ENCODE data around the gene MKRN1.
"Not testable (repeated sequence)": the region's sequence is repeated elsewhere in the genome, so short reads cannot be mapped to it uniquely, and the experiment has no call there.

Gene MKRN1, protein sequence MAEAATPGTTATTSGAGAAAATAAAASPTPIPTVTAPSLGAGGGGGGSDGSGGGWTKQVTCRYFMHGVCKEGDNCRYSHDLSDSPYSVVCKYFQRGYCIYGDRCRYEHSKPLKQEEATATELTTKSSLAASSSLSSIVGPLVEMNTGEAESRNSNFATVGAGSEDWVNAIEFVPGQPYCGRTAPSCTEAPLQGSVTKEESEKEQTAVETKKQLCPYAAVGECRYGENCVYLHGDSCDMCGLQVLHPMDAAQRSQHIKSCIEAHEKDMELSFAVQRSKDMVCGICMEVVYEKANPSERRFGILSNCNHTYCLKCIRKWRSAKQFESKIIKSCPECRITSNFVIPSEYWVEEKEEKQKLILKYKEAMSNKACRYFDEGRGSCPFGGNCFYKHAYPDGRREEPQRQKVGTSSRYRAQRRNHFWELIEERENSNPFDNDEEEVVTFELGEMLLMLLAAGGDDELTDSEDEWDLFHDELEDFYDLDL

DNA sequence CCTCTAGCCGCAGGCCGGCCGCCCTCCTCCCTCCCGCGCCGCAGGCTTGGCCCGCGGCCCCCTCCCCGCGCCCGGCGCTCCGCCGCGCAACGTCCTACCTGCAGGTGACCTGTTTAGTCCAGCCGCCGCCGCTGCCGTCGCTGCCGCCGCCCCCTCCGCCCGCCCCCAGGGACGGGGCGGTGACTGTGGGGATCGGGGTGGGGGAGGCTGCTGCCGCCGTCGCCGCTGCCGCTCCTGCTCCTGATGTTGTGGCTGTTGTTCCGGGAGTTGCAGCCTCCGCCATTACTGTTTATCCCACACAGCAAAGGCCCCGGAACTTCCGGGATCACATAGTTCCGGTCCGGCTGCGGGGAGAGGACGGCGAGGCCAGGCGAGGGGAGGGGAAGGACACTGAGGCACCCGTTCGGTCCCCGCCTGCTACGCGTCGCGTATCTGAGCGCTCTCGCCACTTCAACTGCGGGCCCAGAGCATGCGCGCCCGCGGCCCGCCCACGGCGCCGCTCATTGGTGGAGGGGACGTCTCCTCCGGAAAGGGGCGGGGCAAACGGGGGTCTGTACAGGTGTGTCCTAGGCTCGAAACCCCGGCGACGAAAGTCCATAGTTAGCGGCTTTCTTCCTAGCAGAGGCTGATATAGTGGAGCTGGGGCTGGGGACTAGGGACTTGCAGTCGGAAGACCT lies at the start of gene MKRN1:
TSS of gene MKRN1 (minus strand) at position 444 of the 677 bp plus-strand sequence. CDS start at position 283, 161 bp downstream.
- DNase-seq, result peak; percentile 97

DNA sequence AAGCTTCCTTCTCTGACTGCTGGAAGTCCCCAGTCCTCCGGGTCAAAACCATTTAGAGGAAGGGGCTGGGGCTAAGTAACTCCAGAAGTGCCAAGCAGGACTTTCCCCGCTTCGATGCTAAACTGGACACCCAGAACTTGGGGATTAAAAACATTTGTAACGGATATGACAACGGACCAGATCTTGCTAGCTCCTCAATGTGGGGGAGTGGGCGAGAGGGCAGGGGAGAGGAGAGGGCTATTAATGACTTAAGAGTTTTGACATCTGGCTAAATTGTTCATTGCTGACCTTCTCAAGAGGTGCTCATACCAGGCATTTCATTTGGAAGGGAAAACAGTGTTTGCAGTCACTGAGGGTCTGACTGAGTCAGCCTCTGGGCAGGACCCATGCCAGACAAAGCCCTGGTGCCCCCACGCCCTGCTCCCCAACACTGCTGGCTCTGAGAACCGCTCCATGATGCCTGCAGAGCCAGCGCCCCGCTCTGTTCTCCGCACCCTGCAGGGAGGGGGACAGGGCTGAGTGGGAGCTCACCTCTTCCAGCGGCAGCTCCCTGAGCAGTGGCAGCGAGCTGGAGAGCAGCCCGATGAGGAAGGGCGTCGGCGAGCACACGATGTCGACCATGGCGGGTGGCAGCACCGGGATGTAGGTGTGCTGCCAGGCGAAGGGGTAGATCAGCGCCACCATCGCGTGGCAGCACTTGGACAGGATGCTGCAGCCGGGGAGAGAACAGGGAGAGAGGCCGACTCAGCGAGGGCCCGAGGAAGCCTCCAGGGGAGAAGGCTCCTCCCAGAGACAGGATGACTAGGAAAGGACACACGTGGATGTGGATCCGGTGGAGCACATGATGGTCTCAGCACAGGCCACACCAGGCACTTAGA lies 47.7 kb upstream of the MKRN1 start:
- DNase-seq, result no peak

DNA sequence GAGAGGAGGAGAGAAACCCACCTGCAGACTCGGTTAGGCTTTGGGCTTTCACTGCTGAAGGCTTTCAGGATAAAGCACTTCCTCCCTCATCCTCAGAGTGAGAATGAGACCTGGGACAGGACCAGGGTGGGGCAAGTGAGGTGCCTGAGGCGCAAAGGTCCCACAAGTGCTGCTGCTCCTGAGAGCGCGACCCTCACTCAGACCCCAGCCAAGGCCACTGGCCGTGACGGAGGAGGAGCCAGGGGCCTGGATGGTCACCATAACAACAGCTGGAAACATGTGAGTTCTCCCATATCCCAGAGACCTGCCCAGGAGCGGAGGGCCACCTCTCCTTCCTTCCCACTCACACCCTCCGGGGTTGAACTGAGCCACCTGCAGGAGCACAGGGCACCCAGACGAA lies 46.9 kb upstream of the MKRN1 start:
- DNase-seq, result no peak

DNA sequence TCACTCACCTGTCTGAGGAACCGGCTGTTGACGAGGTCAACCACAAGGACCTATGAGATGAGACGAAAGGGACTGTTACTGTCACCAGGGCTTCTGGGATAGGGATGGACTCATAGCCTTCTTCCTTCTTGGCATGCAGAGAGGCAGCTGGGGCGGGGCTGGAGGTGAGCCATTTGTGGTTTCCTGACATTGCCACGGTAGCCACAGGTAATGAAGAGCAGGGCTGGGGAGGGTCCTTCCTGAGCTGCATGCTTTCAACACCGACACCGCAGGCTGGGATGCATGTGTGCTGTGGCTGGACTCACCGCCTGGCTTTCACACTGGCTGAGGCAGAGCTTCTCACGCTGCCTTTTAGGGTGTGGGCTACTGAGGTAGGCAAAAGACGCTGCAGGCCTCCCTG lies 46.4 kb upstream of the MKRN1 start:
- DNase-seq, result peak; percentile 69

DNA sequence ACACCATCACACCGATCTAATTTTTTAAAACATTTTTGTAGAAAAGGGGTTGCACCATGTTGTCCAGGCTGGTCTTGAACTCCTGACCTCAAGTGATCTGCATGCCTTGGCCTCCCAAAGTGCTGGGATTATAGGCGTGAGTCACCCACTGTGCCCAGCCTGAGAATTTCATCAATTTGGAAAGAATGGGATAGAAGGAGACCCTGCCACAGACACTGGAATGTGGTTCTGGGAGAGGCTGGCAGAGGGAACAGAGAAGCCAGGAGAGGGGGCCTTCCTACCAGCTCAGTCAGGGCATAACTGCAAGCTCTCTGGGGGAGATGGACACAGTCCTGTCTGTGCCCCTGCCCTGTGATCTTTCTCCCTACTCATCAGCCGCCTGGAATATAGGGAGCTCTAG lies 42.1 kb upstream of the MKRN1 start:
- no peak for DNase-seq

GRCh38 chr7:140519007-140519399 lies 39.7 kb upstream of the MKRN1 start:
- no peak for DNase-seq

- no peak for DNase-seq
Observed at GRCh38 chr7:140518370-140519006, 39.2 kb upstream of the MKRN1 start.

GRCh38 chr7:140517546-140518369 lies 38.5 kb upstream of the MKRN1 start:
- DNase-seq, result peak; percentile 85

DNA sequence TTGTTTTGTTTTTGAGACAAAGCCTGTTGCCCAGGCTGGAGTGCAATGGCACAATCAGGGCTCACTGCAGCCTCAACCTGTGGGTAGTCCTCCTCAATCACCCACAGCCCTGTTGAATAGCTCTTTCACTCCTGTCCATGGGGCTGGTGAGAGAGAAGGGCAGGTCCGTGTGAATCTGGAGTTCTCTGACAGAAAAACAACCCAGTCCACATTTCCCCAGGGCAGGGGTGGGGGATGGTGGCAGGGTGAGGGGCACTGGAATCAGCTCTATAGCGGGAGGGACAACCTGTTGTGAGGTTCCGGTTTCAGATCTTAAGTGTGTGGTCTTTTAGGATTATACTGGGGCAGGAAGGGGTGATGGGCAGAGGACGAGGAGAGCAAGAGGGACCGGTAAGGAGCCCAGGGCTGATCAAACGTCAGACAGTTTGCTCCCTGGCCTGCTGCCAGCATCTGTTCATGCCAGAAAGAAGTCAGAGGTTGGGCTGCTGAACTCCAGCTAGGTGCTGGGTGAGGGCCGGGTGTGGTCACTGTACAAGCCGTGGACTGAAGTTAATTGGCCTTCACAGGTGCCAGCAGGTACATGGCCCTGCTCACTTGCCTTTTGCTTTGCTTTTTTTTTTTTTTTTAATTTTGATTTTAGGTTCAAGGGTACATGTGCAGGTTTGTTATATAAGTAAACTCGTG lies 33.2 kb upstream of the MKRN1 start:
- DNase-seq, result no peak

- no peak for DNase-seq
Observed at GRCh38 chr7:140509789-140510188, 30.5 kb upstream of the MKRN1 start.

GRCh38 chr7:140507556-140507955 lies 28.3 kb upstream of the MKRN1 start:
- not testable (repeated sequence) for DNase-seq

DNA sequence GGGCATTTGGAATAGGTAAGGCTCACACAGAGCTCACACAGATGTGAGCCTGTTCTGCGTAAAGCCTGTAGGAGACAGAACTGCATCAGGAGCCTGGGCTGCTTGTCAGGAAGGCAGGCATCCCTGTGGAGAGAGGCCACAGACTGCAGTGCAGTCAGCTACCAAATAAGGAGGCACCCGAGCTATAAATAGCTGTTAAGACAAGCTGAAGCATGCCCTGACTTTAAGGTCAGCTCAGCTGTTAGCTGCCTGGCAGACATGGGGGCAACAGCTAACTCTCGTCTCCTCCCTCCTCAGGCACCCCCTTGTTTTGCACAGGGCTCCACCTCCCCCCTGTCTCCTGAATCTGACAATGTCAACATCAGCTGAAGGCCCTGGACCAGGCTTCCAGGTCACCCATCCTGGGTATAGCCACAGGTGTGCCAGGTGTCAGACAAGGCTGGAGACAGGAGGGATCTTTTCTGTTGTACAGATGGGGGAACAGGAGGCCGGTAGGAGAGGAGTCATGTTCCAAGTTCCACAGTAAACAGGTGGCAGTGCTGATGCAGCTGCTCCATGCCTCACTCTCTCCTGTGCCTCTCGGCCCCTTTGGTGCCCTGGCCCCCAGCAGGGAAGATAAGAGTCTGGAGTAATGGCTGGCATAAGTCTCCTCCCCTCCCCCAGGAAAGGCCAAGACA lies 27.6 kb upstream of the MKRN1 start:
- no peak for DNase-seq

DNA sequence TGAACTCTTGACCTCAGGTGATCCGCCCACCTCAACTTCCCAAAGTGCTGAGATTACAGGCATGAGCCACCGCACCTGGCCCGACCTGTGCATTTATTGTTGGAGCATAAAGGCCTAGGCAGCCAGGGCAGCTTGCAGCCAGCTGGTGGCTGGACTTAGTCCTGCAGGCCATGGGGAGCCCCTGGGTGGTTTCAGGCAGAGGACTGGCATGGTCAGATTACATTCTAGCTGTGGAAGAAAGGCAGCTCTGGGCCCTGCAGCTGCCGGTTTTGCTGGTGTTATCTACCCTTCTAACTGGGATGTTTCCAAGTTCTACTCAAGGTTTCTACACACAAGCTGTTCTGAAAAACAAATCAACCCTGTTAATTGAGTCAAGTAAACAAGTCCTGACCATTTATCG lies 22.7 kb upstream of the MKRN1 start:
- DNase-seq, result no peak

DNA sequence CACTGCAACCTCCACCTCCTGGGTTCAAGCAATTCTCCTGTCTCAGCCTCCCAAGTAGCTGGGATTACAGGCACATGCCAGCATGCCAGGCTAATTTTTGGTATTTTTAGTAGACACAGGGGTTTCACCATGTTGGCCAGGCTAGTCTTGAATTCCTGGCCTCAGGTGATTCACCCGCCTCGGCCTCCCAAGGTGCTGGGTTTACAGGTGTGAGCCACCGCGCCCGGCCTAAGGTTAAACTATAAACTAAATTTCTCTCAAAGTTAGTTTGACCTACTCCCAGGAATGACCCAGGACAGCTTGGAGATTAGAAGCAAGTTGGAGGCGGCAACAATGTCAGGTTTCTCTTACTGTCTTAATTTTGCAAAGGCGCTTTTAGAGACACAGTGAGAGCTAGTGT lies 18.5 kb upstream of the MKRN1 start:
- DNase-seq, result not testable (repeated sequence)

GRCh38 chr7:140497241-140497769 lies 18.0 kb upstream of the MKRN1 start:
- DNase-seq, result no peak

- no peak for DNase-seq
Observed at GRCh38 chr7:140495514-140496097, 16.3 kb upstream of the MKRN1 start.

DNA sequence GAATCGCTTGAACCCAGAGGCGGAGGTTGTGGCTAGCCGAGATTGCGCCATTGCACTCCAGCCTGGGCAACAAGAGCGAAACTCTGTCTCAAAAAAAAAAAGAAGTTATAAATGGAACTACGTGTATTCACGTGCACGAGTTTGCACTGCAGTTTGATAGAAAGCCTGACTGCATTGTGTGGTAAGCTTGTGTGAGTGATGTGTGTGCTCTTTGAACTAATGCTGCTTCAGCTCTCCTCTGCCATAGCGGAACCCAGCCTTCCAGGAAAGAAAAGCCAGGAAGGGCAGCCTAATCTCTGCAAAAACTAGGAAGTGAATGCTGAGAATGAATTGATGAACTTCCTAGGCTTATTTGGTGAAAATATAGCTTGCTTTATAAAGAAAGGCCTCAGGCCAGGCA lies 15.6 kb upstream of the MKRN1 start:
- DNase-seq, result no peak

GRCh38 chr7:140489026-140489359 lies 9.7 kb upstream of the MKRN1 start:
- no peak for DNase-seq

- no peak for DNase-seq
Observed at GRCh38 chr7:140485500-140486265, 6.4 kb upstream of the MKRN1 start.
